Natural killer cell (primary cell): ENCODE measurements around the gene RAD51B. TPM values are rescaled to one million over a fixed set of nuclear protein-coding genes. Genes with fewer than 3 reads are reported as not detected.

Experiments
- ATAC-seq, 3 donors: fragments of 150-1000 bp in 2 of 3; fragments of 200-7000 bp in 1 of 3; cut with Tn5 transposase; 1 replicate in 1 of 3; 2 replicates in 2 of 3; pipeline ENCODE4 v1.10.0; 2021; ENCODE audit warnings: mild to moderate bottlenecking in 2 of 3, moderate library complexity in 2 of 3
- DNase-seq, 2 donors: peaks; one replicate each; pipeline versions ENCODE4 v3.0.0 to v3.0.0-alpha.2; 2013 to 2021; ENCODE audit warnings: mixed read lengths in 1 of 2
- H3K27ac ChIP-seq: one replicate; pipeline ENCODE4 v1.5.1; 2013; ENCODE audit warnings: mild to moderate bottlenecking, low read length
- H3K27me3 ChIP-seq: one replicate; pipeline ENCODE4 v1.6.1; 2013; ENCODE audit warnings: low read length; ENCODE audit not compliant: control insufficient read depth, insufficient read depth
- H3K36me3 ChIP-seq: one replicate; pipeline ENCODE4 v1.6.1; 2013; ENCODE audit warnings: low read length; ENCODE audit not compliant: control insufficient read depth, insufficient read depth
- H3K4me1 ChIP-seq: one replicate; pipeline ENCODE4 v1.6.1; 2013; ENCODE audit warnings: low read length; ENCODE audit not compliant: control insufficient read depth, insufficient read depth
- H3K4me3 ChIP-seq: one replicate; pipeline ENCODE4 v1.5.1; 2013; ENCODE audit warnings: low read length
- H3K9me3 ChIP-seq: one replicate; pipeline ENCODE4 v1.6.1; 2013; ENCODE audit warnings: low read length; ENCODE audit not compliant: control insufficient read depth, insufficient read depth
- H3K27ac Mint-ChIP-seq, 2 donors: one replicate each; pipeline ENCODE4 v1.8.0; 2022; ENCODE audit warnings: mild to moderate bottlenecking in 2 of 2, mixed read lengths in 2 of 2, moderate library complexity in 1 of 2
- H3K27me3 Mint-ChIP-seq, 2 donors: one replicate each; pipeline ENCODE4 v1.8.0; 2022; ENCODE audit warnings: low read depth in 2 of 2, mixed read lengths in 2 of 2
- H3K36me3 Mint-ChIP-seq: one replicate; pipeline ENCODE4 v1.8.0; 2022; ENCODE audit warnings: mixed read lengths
- H3K4me1 Mint-ChIP-seq, 2 donors: one replicate each; pipeline ENCODE4 v1.8.0; 2022; ENCODE audit warnings: mixed read lengths in 2 of 2
- H3K4me3 Mint-ChIP-seq: one replicate; pipeline ENCODE4 v1.8.0; 2022; ENCODE audit warnings: mild to moderate bottlenecking, moderate library complexity, mixed read lengths
- H3K9me3 Mint-ChIP-seq, 2 donors: one replicate each; pipeline ENCODE4 v1.8.0; 2022; ENCODE audit warnings: mixed read lengths in 2 of 2
- CTCF ChIP-seq: fragments of 200-600 bp; IDR thresholded peaks from one replicate; pipeline ENCODE4 v1.8.0; 2022; ENCODE audit warnings: antibody characterized with exemption
- WGBS: methylation state at CpG from one replicate; pipeline ENCODE4 v1.1.7; 2013; ENCODE audit warnings: missing lambda C conversion rate; ENCODE audit not compliant: insufficient coverage; 5-methylcytosine and 5-hydroxymethylcytosine counted together
- intact Hi-C: fragments of 100-400 bp; cut with micrococcal nuclease; formaldehyde crosslinking; loops from one replicate; pipeline ENCODE4 v1.14.2; 2022
- total RNA-seq, 4 donors: library from RNA; stranded (reverse); fragments of 120-200 nt in 1 of 4; gene quantifications; one replicate each; pipeline versions ENCODE4 v1.2.3 to v1.2.4, GENCODE V29; 2013 to 2022

The RAD51B gene
- total RNA-seq, 3 donors from 2014 or later (not counting 1 experiment from before 2014, with no cell fraction given) = 28.1 to 37.6 (median 28.6) TPM

- TF ChIP-seq CTCF = no peak
Measured at GRCh38 chr14:68589447-68590200, 770.0 kb downstream of the RAD51B start.

GRCh38 chr14:68590201-68590522 is 770.6 kb downstream of the RAD51B start:
- Histone ChIP-seq H3K36me3 (no peaks in the 10 kb centered on the region), H3K9me3 (no peaks in the 10 kb centered on the region), H3K27me3 (no peaks in the 10 kb centered on the region), H3K27ac (no peak overlapping the region), H3K4me3 (no peak overlapping the region), H3K4me1 (peaks cover 8% of the 10 kb centered on the region)
- Mint-ChIP-seq H3K36me3 (no peaks in the 10 kb centered on the region), H3K27ac (no peak overlapping the region), H3K9me3 (no peaks in the 10 kb centered on the region), H3K27me3 (no peaks in the 10 kb centered on the region), H3K4me3 (no peak overlapping the region), H3K4me1 (peaks cover 0 to 13% of the 10 kb centered on the region in 2 donors)
- no peak for DNase-seq
- no peak for ATAC-seq
- TF ChIP-seq CTCF = no peak
- intact Hi-C loops = no loop called here
- 98% methylated on average over 3 of the region's 3 CpGs for WGBS

More at GRCh38 chr14:68589447-68590200, 770.0 kb downstream of the RAD51B start:
- no peak for ATAC-seq
- no peaks in the 10 kb centered on the region for H3K36me3 ChIP-seq
- 84% methylated on average over 7 of the region's 7 CpGs for WGBS
- Mint-ChIP-seq H3K9me3 (no peaks in the 10 kb centered on the region), H3K4me1 (peaks cover 0 to 13% of the 10 kb centered on the region in 2 donors), H3K4me3 (no peak overlapping the region), H3K27ac (no peak overlapping the region), H3K27me3 (no peaks in the 10 kb centered on the region), H3K36me3 (no peaks in the 10 kb centered on the region)
- no peaks in the 10 kb centered on the region for H3K27me3 ChIP-seq
- no peak for DNase-seq
- no peak overlapping the region for H3K27ac ChIP-seq
- peaks cover 8% of the 10 kb centered on the region for H3K4me1 ChIP-seq
- intact Hi-C loops = no loop called here
- no peak overlapping the region for H3K4me3 ChIP-seq
- no peaks in the 10 kb centered on the region for H3K9me3 ChIP-seq

GRCh38 chr14:68591786-68592185 is 772.2 kb downstream of the RAD51B start:
- intact Hi-C loops = no loop called here
- Mint-ChIP-seq H3K27ac (no peak overlapping the region), H3K36me3 (no peaks in the 10 kb centered on the region), H3K4me1 (peaks cover 0 to 13% of the 10 kb centered on the region in 2 donors), H3K4me3 (no peak overlapping the region), H3K27me3 (no peaks in the 10 kb centered on the region), H3K9me3 (no peaks in the 10 kb centered on the region)
- Histone ChIP-seq H3K4me3 (no peak overlapping the region), H3K36me3 (no peaks in the 10 kb centered on the region), H3K9me3 (no peaks in the 10 kb centered on the region), H3K27me3 (no peaks in the 10 kb centered on the region), H3K4me1 (peaks cover 8% of the 10 kb centered on the region), H3K27ac (no peak overlapping the region)
- no peak for DNase-seq
- TF ChIP-seq CTCF = no peak
- 98% methylated on average over 4 of the region's 4 CpGs for WGBS
- ATAC-seq = no peak
